Right cardiac atrium (tissue), 5 donors: Measurements from ENCODE around the gene KRTAP10-6. TPM values are rescaled to one million over a fixed set of nuclear protein-coding genes. Genes with fewer than 3 reads are reported as not detected.
"Not testable (repeated sequence)": the region's sequence is repeated elsewhere in the genome, so short reads cannot be mapped to it uniquely, and the experiment has no call there.

ENCODE experiments used
- ATAC-seq, 2 donors: fragments of 200-7000 bp; cut with Tn5 transposase; one replicate each; pipeline versions ENCODE4 v1.8.0 to v1.9.1; 2020; ENCODE audit warnings: moderate library complexity in 2 of 2, mild to moderate bottlenecking in 1 of 2
- DNase-seq, 3 donors: peaks; one replicate each; pipeline ENCODE4 v3.0.0-alpha.2; 2020
- H3K27ac ChIP-seq: one replicate; pipeline ENCODE4 v1.5.1; 2013; ENCODE audit warnings: mild to moderate bottlenecking, low read length, control low read depth, moderate library complexity
- H3K27me3 ChIP-seq: one replicate; pipeline ENCODE4 v1.6.1; 2013; ENCODE audit not compliant: control insufficient read depth, insufficient read depth
- H3K4me1 ChIP-seq: one replicate; pipeline ENCODE4 v1.6.1; 2013; ENCODE audit warnings: low read length; ENCODE audit not compliant: control insufficient read depth, insufficient read depth
- H3K4me3 ChIP-seq: one replicate; pipeline ENCODE4 v1.5.1; 2013; ENCODE audit warnings: low read length, control low read depth
- H3K9me3 ChIP-seq: one replicate; pipeline ENCODE4 v1.6.1; 2013; ENCODE audit warnings: low read length; ENCODE audit not compliant: control insufficient read depth
- WGBS: extraction: QIAGEN DNeasy Blood & Tissue Kit; methylation state at CpG from one replicate; pipeline ENCODE4 v1.1.7; 2013; 5-methylcytosine and 5-hydroxymethylcytosine counted together
- intact Hi-C, 4 donors: fragments of 100-400 bp; cut with DNase I; formaldehyde crosslinking; loops; one replicate each; pipeline versions ENCODE4 v1.11.0 to v1.14.0; 2022 to 2023
- polyA plus RNA-seq: library from polyadenylated mRNA; stranded (reverse); fragments of 200-250 nt; gene quantifications from one replicate; pipeline ENCODE4 v1.2.3, GENCODE V29; 2013
- total RNA-seq, 4 donors: library from RNA; stranded (reverse); fragmentation: NEBNext Ultra II Directional; extraction: Animal tissue kit (Norgen Biotek cat#: 25700); gene quantifications; one replicate each; pipeline ENCODE4 v1.2.1, GENCODE V29; 2021
- donor health status: healthy with polysubstance abuse.
- donor health status: DM: no; HTN: yes; CAD: no.
- donor health status: DM: no; HTN: no; CAD: no.
- donor health status: DM: no; HTN: yes; CAD: no; lungs with severe emphysema.
- donor health status: DM: yes; HTN: yes; CAD: no.

The KRTAP10-6 gene
- total and polyA plus RNA-seq, 5 donors: not detected

GRCh38 chr21:44616591-44616926, 24.3 kb upstream of the KRTAP10-6 start:
- H3K27ac ChIP-seq: no peak overlapping the region
- no peaks in the 10 kb centered on the region for H3K27me3 ChIP-seq
- no peaks in the 10 kb centered on the region for H3K4me1 ChIP-seq
- no peak overlapping the region for H3K4me3 ChIP-seq
- WGBS: 84% methylated on average over 16 of the region's 16 CpGs
- ATAC-seq: no peak
- DNase-seq: peak in 1 of 3 donors; percentile 29
- H3K9me3 ChIP-seq: no peaks in the 10 kb centered on the region
- intact Hi-C loops: no loop called here

GRCh38 chr21:44615911-44616590, 23.7 kb upstream of the KRTAP10-6 start:
- WGBS: 77% methylated on average over 17 of the region's 17 CpGs
- H3K27me3 ChIP-seq: no peaks in the 10 kb centered on the region
- H3K9me3 ChIP-seq: no peaks in the 10 kb centered on the region
- peak in 1 of 2 donors; percentile 27 for ATAC-seq
- peak in 1 of 3 donors; percentile 25 for DNase-seq
- no peaks in the 10 kb centered on the region for H3K4me1 ChIP-seq
- H3K4me3 ChIP-seq: no peak overlapping the region
- H3K27ac ChIP-seq: no peak overlapping the region
- intact Hi-C loops: no loop called here

GRCh38 chr21:44615466-44615865, 23.2 kb upstream of the KRTAP10-6 start:
- WGBS: 78% methylated on average over 8 of the region's 8 CpGs
- intact Hi-C loops: no loop called here
- ATAC-seq: no peak

GRCh38 chr21:44614961-44615391, 22.7 kb upstream of the KRTAP10-6 start:
- H3K9me3 ChIP-seq: no peaks in the 10 kb centered on the region
- intact Hi-C loops: no loop called here
- H3K27me3 ChIP-seq: no peaks in the 10 kb centered on the region
- H3K4me3 ChIP-seq: no peak overlapping the region
- no peaks in the 10 kb centered on the region for H3K4me1 ChIP-seq
- peak in 1 of 3 donors; percentile 41 for DNase-seq
- WGBS: 91% methylated on average over 28 of the region's 28 CpGs
- H3K27ac ChIP-seq: no peak overlapping the region
- ATAC-seq: no peak

More at GRCh38 chr21:44615466-44615865, 23.2 kb upstream of the KRTAP10-6 start:
- H3K27ac ChIP-seq: no peak overlapping the region
- H3K27me3 ChIP-seq: no peaks in the 10 kb centered on the region
- H3K4me1 ChIP-seq: no peaks in the 10 kb centered on the region
- no peak overlapping the region for H3K4me3 ChIP-seq
- no peak for DNase-seq
- no peaks in the 10 kb centered on the region for H3K9me3 ChIP-seq

- intact Hi-C loops: no loop called here
- Histone ChIP-seq H3K9me3 (no peaks in the 10 kb centered on the region), H3K4me3 (no peak overlapping the region), H3K27ac (no peak overlapping the region), H3K4me1 (no peaks in the 10 kb centered on the region), H3K27me3 (no peaks in the 10 kb centered on the region)
- DNase-seq (peak in 1 of 3 donors; percentile 56), ATAC-seq (no peak)
- WGBS: 79% methylated on average over 20 of the region's 20 CpGs
Measured at GRCh38 chr21:44614161-44614631, 21.9 kb upstream of the KRTAP10-6 start.

GRCh38 chr21:44613386-44614155, 21.3 kb upstream of the KRTAP10-6 start:
- ATAC-seq (no peak), DNase-seq (peak in 1 of 3 donors; percentile 31)
- 86% methylated on average over 26 of the region's 26 CpGs for WGBS
- Histone ChIP-seq H3K4me1 (no peaks in the 10 kb centered on the region), H3K27me3 (no peaks in the 10 kb centered on the region), H3K27ac (no peak overlapping the region), H3K9me3 (no peaks in the 10 kb centered on the region), H3K4me3 (no peak overlapping the region)
- intact Hi-C loops: no loop called here

GRCh38 chr21:44612669-44613229, 20.4 kb upstream of the KRTAP10-6 start:
- intact Hi-C loops: no loop called here
- no peaks in the 10 kb centered on the region for H3K27me3 ChIP-seq

GRCh38 chr21:44612029-44612486, 19.8 kb upstream of the KRTAP10-6 start, which contains the start of gene KRTAP10-8:
KRTAP10-8 (plus strand) TSS chr21:44612079; CDS start chr21:44612101, 22 bp downstream.
- Histone ChIP-seq H3K27me3 (no peaks in the 10 kb centered on the region), H3K4me3 (no peak within 1 kb of the TSS), H3K9me3 (no peaks in the 10 kb centered on the region), H3K4me1 (no peaks in the 10 kb centered on the region), H3K27ac (no peak within 1 kb of the TSS)
- intact Hi-C loops: no loop called here
- 93% methylated on average over 8 of the region's 8 CpGs for WGBS
- no peak for ATAC-seq
- peak in 1 of 3 donors; percentile 28 for DNase-seq

More at GRCh38 chr21:44612669-44613229, 20.4 kb upstream of the KRTAP10-6 start:
- DNase-seq (peak in 1 of 3 donors; percentile 38), ATAC-seq (no peak)
- Histone ChIP-seq H3K4me3 (no peak overlapping the region), H3K4me1 (no peaks in the 10 kb centered on the region), H3K9me3 (no peaks in the 10 kb centered on the region), H3K27ac (no peak overlapping the region)
- 85% methylated on average over 13 of the region's 13 CpGs for WGBS

GRCh38 chr21:44611551-44611950, 19.2 kb upstream of the KRTAP10-6 start:
- DNase-seq (no peak), ATAC-seq (no peak)
- no peak overlapping the region for H3K27ac ChIP-seq
- intact Hi-C loops: no loop called here
- no peaks in the 10 kb centered on the region for H3K9me3 ChIP-seq
- no peak overlapping the region for H3K4me3 ChIP-seq
- 82% methylated on average over 4 of the region's 4 CpGs for WGBS
- H3K4me1 ChIP-seq: no peaks in the 10 kb centered on the region
- no peaks in the 10 kb centered on the region for H3K27me3 ChIP-seq

GRCh38 chr21:44610157-44610843, 18.0 kb upstream of the KRTAP10-6 start:
- H3K27ac ChIP-seq, ATAC-seq, H3K9me3 ChIP-seq, intact Hi-C loops, H3K27me3 ChIP-seq, H3K4me1 ChIP-seq, H3K4me3 ChIP-seq: not testable (repeated sequence)
- DNase-seq: peak in 1 of 3 donors; percentile 25
- WGBS: 90% methylated on average over 7 of the region's 7 CpGs
